ENCODE results near the gene SLC30A3.
"Not testable (repeated sequence)": the region's sequence is repeated elsewhere in the genome, so short reads cannot be mapped to it uniquely, and the experiment has no call there.

Gene SLC30A3

GRCh38 chr2:27262379-27263286 lies at the start of gene SLC30A3:
Gene SLC30A3 (minus strand): TSS chr2:27263047. CDS start chr2:27262906, 141 bp downstream.
- Mint-ChIP-seq H3K36me3 (no peaks in the 10 kb centered on the region), H3K9me3 (no peaks in the 10 kb centered on the region), H3K27me3 (peaks cover 42% of the 10 kb centered on the region), H3K4me3 (peak within 1 kb of the TSS; percentile 87), H3K27ac (no peak within 1 kb of the TSS), H3K4me1 (peaks cover 28% of the 10 kb centered on the region)

- peaks cover 10% of the 10 kb centered on the region for H3K36me3 Mint-ChIP-seq
- H3K27ac Mint-ChIP-seq: no peak overlapping the region
- no peaks in the 10 kb centered on the region for H3K27me3 Mint-ChIP-seq
- no peak overlapping the region for H3K4me3 Mint-ChIP-seq
- no peaks in the 10 kb centered on the region for H3K4me1 Mint-ChIP-seq
- H3K9me3 Mint-ChIP-seq: no peaks in the 10 kb centered on the region
Observed at GRCh38 chr2:27312152-27312551, 49.3 kb upstream of the SLC30A3 start.

- Mint-ChIP-seq H3K27me3 (peaks cover 8% of the 10 kb centered on the region), H3K9me3 (no peaks in the 10 kb centered on the region), H3K27ac (peak overlapping the region; percentile 26), H3K4me3 (no peak overlapping the region), H3K4me1 (no peaks in the 10 kb centered on the region), H3K36me3 (peaks cover 10% of the 10 kb centered on the region)
Observed at GRCh38 chr2:27309651-27310050, 46.8 kb upstream of the SLC30A3 start.

GRCh38 chr2:27308359-27308881 lies 45.6 kb upstream of the SLC30A3 start, which contains the start of gene UCN:
Gene UCN (minus strand): TSS chr2:27308445. CDS start chr2:27307895, 550 bp downstream.
- peaks cover 10% of the 10 kb centered on the region for H3K36me3 Mint-ChIP-seq
- H3K27ac Mint-ChIP-seq: no peak within 1 kb of the TSS
- H3K4me3 Mint-ChIP-seq: peak within 1 kb of the TSS; percentile 76
- peaks cover 12% of the 10 kb centered on the region for H3K27me3 Mint-ChIP-seq
- H3K4me1 Mint-ChIP-seq: no peaks in the 10 kb centered on the region
- H3K9me3 Mint-ChIP-seq: no peaks in the 10 kb centered on the region

GRCh38 chr2:27307545-27308358 lies 44.9 kb upstream of the SLC30A3 start:
- H3K4me1 Mint-ChIP-seq: no peaks in the 10 kb centered on the region
- H3K4me3 Mint-ChIP-seq: peak overlapping the region; percentile 76
- H3K9me3 Mint-ChIP-seq: no peaks in the 10 kb centered on the region
- peaks cover 12% of the 10 kb centered on the region for H3K27me3 Mint-ChIP-seq
- peaks cover 10% of the 10 kb centered on the region for H3K36me3 Mint-ChIP-seq
- no peak overlapping the region for H3K27ac Mint-ChIP-seq

GRCh38 chr2:27307287-27307544 lies 44.4 kb upstream of the SLC30A3 start:
- Mint-ChIP-seq H3K27ac (no peak overlapping the region), H3K27me3 (peaks cover 12% of the 10 kb centered on the region), H3K4me3 (peak overlapping the region; percentile 76), H3K4me1 (no peaks in the 10 kb centered on the region), H3K36me3 (peaks cover 10% of the 10 kb centered on the region), H3K9me3 (no peaks in the 10 kb centered on the region)

GRCh38 chr2:27306573-27307286 lies 43.9 kb upstream of the SLC30A3 start:
- H3K36me3 Mint-ChIP-seq: peaks cover 10% of the 10 kb centered on the region
- H3K4me1 Mint-ChIP-seq: no peaks in the 10 kb centered on the region
- peaks cover 12% of the 10 kb centered on the region for H3K27me3 Mint-ChIP-seq
- no peaks in the 10 kb centered on the region for H3K9me3 Mint-ChIP-seq
- H3K4me3 Mint-ChIP-seq: peak overlapping the region; percentile 76
- H3K27ac Mint-ChIP-seq: no peak overlapping the region

- H3K36me3 Mint-ChIP-seq: peaks cover 5% of the 10 kb centered on the region
- no peaks in the 10 kb centered on the region for H3K9me3 Mint-ChIP-seq
- peak overlapping the region; percentile 36 for H3K4me3 Mint-ChIP-seq
- no peaks in the 10 kb centered on the region for H3K4me1 Mint-ChIP-seq
- H3K27ac Mint-ChIP-seq: no peak overlapping the region
- H3K27me3 Mint-ChIP-seq: peaks cover 12% of the 10 kb centered on the region
Observed at GRCh38 chr2:27306136-27306535, 43.3 kb upstream of the SLC30A3 start.

GRCh38 chr2:27305516-27305915 lies 42.7 kb upstream of the SLC30A3 start:
- Mint-ChIP-seq H3K4me3 (peak overlapping the region; percentile 24), H3K36me3 (peaks cover 5% of the 10 kb centered on the region), H3K27ac (no peak overlapping the region), H3K27me3 (peaks cover 12% of the 10 kb centered on the region), H3K9me3 (no peaks in the 10 kb centered on the region), H3K4me1 (no peaks in the 10 kb centered on the region)

- Mint-ChIP-seq H3K36me3 (peaks cover 3% of the 10 kb centered on the region), H3K27ac (no peak overlapping the region), H3K9me3 (no peaks in the 10 kb centered on the region), H3K27me3 (peaks cover 12% of the 10 kb centered on the region), H3K4me3 (no peak overlapping the region), H3K4me1 (no peaks in the 10 kb centered on the region)
Observed at GRCh38 chr2:27304488-27305240, 41.8 kb upstream of the SLC30A3 start.

GRCh38 chr2:27303093-27304025 lies 40.5 kb upstream of the SLC30A3 start:
- H3K27ac Mint-ChIP-seq: no peak overlapping the region
- H3K27me3 Mint-ChIP-seq: peaks cover 12% of the 10 kb centered on the region
- H3K9me3 Mint-ChIP-seq: no peaks in the 10 kb centered on the region
- peak overlapping the region; percentile 63 for H3K4me3 Mint-ChIP-seq
- no peaks in the 10 kb centered on the region for H3K36me3 Mint-ChIP-seq
- no peaks in the 10 kb centered on the region for H3K4me1 Mint-ChIP-seq

GRCh38 chr2:27300606-27301005 lies 37.8 kb upstream of the SLC30A3 start:
- not testable (repeated sequence) for H3K27ac Mint-ChIP-seq, H3K9me3 Mint-ChIP-seq, H3K4me3 Mint-ChIP-seq, H3K36me3 Mint-ChIP-seq, H3K4me1 Mint-ChIP-seq
- peaks cover 12% of the 10 kb centered on the region for H3K27me3 Mint-ChIP-seq

GRCh38 chr2:27298391-27299080 lies 35.7 kb upstream of the SLC30A3 start:
- H3K9me3 Mint-ChIP-seq: no peaks in the 10 kb centered on the region
- no peaks in the 10 kb centered on the region for H3K36me3 Mint-ChIP-seq
- no peak overlapping the region for H3K4me3 Mint-ChIP-seq
- no peaks in the 10 kb centered on the region for H3K4me1 Mint-ChIP-seq
- no peak overlapping the region for H3K27ac Mint-ChIP-seq
- H3K27me3 Mint-ChIP-seq: no peaks in the 10 kb centered on the region
